GM18520 (cell line): Measurements from ENCODE around the gene FCER2.

Source experiments
- ATAC-seq: cut with Tn5 transposase; IDR thresholded peaks from one replicate; pipeline ENCODE4 v1.9.1; 2021; ENCODE audit not compliant: unreplicated experiment

The FCER2 gene

DNA sequence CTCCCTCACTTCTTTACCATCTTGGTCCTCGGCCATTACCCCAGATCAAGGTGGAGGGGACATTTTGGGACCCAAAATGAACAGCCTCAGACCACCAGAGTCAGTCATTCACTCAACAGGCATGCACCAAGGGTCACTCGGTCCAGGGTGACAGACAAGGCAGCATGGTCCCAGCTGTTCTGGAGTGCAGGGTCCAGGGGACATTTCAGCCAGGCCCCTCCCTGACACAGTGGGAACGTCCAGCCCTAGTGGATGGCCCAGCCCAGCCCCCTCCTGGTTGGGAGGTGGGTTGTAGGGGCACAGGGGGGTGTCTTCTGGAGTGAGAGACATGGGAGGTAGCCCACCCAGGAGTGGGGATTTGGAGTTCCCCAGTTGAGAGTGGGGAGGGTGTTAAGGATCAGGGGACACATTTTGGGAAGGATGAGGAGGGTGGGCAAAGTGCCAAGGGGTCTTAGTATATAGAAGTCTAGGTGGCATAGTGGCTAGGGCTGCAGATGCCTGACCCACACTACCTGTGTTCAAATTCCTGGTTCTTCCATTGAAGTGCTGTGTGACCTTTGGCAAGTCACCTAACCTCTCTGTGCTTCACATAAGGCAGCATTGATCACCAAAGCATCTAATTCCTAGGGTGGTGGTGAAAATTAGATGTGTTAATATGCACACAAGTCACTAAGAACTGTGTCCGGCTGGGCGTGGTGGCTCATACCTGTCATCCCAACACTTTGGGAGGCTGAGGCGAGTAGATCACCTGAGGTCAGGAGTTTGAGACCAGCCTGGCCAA is 2.5 kb upstream of the FCER2 start:
- no peak for ATAC-seq

DNA sequence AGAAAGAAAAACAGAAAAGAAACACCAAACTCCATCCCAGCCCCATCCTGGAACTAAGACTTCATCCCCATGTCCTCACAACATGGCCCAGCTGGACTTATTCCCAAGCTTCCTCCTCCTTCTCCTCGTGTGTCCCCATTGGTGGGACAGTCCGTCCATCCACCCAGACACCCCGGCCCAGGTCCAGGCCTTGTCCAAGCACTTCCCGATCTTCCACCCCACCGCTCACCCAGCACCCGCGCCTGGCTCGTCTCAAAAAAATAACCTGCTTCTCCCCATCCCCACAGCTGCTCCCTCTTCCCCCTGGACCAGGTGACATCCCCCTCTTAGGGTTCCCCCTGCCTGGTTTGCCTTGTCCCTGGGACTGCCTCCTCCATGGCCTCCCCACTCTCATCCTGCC is 1.4 kb upstream of the FCER2 start:
- ATAC-seq = no peak

DNA sequence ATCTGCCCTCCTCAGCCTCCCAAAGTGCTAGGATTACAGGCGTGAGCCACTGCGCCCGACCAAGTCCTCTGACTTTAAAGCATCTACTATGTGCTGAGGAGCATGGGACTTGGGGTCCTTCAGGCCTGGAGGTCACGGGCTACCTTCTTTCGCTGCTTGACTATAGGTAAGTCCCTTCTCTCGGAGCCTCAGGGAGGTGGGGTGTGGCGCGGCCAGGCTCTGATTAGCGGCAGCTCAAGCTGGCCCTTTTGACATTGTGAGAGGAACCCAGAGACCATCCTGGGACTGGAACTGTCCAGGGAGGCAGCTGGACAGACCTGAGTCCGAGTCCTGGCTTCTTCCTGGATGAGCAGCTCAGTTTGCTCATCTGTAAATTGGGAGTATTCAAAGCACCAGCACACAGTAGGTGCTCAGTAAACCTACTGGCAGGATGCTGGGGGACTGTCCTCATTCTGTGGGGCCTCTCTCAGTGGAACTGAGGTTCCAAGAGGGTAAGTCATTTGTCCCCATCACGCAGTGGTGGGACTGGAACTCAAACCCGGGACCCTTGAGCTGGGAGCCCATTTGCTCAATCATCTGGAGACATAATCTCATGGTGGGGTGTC is 780 bp downstream of the FCER2 start:
- ATAC-seq = no peak

DNA sequence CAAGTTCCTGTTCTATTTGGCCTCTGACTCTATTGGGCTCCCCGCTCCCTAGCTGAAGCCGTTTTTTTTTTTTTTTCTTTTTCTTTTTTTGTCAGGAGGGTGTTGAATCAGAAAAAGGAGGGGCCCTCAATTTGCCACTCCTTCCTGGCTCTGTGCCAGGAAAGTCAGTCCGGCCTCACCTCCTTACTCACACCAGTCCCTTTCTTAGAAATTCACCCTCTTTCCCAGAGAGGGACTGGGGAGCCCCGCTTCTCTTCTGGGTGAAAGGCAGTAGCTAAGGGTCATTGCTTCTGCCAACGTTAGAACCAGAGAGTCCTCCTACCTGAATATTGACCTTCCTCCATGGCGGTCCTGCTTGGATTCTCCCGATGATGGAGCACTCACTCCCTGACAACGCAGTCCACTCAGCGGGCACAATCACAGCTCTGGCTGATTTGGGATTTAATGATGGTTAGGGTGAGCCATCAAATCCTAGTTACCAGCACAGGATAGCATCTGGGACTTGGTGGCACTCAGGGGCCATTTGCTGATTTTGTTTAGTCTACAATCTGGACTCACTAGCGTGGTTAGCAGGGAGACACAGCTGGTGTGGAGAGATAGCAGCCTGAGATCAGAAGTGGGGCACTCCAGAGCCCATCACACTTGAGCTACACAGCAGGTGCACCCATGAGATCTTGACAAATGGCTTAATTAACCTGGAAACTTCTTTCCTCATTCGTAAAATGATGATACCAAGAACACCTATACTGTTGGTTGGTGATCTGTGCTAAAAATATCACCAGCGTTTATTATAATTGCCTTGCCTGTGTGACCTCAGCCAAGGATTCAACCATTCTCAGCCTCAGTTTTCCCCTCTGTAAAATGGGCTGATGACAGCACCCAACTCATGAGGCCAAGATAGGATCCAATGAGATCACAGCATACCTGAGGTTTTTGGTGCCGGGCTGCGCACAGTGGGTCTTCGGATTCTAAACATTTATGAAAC is 2.2 kb downstream of the FCER2 start:
- no peak for ATAC-seq

GRCh38 chr19:7699003-7699402 is 2.9 kb downstream of the FCER2 start:
- ATAC-seq = no peak

GRCh38 chr19:7698583-7698982 is 3.3 kb downstream of the FCER2 start:
- ATAC-seq = no peak

DNA sequence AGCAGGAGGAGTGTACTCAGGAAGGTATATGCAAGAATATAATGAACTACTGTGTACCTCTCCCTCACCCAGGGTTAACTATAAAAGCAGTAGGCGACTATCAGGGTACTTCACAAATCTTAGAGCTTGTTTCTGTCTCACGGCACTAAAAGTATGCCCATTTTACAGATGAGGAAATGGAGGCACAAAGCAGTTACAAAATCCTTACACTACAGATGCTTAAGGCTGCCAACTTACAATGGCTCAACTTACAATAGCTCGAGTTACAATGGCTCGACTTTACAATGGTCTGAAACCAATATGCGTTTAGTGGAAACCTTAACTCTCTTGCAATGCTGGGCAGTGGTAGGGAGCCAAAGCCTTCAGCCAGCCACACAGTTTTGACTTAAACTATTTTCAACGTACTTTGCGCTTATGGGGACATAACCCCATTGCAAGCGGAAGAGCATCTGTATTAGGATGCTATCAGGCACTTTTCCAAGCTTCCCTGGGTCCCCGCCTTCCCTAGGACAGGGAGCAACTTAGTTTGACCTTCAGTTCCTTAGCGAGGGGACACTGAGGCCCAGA is 4.1 kb downstream of the FCER2 start:
- no peak for ATAC-seq

DNA sequence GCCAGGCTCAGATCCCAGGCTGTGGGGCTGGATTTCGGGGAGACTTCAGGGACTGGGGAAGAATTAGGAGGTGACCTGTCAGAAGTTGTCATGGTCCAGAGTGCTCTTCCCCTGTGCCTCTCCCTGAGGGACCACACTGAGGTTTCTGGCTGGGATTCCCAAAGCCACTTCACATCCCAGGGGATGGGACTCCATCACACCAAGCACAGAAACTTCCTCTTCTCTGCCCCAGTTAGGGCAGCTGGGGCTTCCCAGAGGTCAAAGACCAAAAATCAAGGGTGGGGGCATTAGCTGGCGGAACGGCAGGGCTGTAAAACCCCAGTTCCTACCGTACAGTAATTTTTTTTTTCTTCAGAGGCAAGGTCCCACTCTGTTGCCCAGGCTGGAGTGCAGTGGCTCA is 7.4 kb downstream of the FCER2 start:
- no peak for ATAC-seq

GRCh38 chr19:7692417-7693088 is 9.4 kb downstream of the FCER2 start:
- no peak for ATAC-seq

DNA sequence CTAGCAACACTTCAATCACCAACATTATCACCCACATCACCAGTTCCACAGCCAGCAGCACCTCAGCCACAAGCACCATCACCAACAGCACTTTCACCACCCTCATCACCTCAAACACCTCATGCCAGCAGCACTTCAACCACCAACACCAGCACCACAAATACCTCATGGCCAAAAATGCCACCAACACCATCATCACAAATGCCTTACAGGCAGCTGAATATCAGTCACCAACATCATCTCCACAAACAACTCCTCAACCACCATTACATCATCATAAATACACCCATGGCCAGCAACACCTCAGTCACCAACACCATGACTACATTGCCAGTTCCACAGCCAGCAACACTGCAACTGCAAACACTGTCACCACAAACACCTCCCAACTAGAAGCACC is 10.4 kb downstream of the FCER2 start:
- ATAC-seq = no peak

GRCh38 chr19:7690779-7691258 is 11.1 kb downstream of the FCER2 start:
- ATAC-seq = peak; percentile 48

DNA sequence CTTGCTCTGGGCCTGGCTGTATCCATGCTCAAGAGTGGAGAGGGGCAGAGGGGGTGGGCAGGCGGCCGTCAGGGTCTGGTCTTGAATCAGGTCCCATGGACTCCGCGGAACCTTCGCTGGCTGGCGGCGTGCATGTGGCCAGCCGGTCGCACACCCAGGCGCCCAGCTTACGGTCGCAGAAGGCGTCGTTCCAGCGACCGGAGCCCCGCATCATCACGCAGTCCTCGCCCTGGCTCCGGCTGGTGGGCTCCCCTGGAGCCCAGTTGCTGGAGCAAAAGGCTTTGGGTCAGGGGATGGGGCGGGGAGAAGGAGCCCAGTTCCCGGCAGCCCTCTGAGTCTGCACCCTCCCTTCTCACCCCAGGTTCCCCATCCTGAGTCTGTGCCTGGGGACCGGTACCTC is 12.8 kb downstream of the FCER2 start:
- ATAC-seq = no peak

GRCh38 chr19:7687177-7687576 is 14.8 kb downstream of the FCER2 start:
- no peak for ATAC-seq

- ATAC-seq = no peak
These were observed 16.1 kb downstream of the FCER2 start for GRCh38 chr19:7685546-7686445.

DNA sequence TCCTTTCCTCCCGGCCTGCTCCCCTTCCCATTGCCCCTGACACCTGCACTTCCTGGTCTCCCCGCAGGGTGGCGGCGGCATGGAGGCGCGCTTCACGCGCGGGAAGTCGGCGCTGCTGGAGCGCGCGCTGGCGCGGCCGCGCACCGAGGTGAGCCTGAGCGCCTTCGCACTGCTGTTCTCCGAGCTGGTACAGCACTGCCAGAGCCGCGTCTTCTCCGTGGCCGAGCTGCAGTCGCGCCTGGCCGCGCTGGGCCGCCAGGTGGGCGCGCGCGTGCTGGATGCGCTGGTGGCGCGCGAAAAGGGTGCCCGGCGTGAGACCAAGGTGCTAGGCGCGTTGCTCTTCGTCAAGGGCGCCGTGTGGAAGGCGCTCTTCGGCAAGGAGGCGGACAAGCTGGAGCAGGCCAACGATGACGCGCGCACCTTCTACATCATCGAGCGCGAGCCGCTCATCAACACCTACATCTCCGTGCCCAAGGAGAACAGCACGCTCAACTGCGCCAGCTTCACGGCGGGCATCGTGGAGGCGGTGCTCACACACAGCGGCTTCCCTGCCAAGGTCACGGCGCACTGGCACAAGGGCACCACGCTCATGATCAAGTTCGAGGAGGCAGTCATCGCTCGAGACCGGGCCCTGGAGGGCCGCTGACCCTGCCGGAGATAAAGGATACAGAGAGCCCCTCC is 19.6 kb downstream of the FCER2 start:
- no peak for ATAC-seq

DNA sequence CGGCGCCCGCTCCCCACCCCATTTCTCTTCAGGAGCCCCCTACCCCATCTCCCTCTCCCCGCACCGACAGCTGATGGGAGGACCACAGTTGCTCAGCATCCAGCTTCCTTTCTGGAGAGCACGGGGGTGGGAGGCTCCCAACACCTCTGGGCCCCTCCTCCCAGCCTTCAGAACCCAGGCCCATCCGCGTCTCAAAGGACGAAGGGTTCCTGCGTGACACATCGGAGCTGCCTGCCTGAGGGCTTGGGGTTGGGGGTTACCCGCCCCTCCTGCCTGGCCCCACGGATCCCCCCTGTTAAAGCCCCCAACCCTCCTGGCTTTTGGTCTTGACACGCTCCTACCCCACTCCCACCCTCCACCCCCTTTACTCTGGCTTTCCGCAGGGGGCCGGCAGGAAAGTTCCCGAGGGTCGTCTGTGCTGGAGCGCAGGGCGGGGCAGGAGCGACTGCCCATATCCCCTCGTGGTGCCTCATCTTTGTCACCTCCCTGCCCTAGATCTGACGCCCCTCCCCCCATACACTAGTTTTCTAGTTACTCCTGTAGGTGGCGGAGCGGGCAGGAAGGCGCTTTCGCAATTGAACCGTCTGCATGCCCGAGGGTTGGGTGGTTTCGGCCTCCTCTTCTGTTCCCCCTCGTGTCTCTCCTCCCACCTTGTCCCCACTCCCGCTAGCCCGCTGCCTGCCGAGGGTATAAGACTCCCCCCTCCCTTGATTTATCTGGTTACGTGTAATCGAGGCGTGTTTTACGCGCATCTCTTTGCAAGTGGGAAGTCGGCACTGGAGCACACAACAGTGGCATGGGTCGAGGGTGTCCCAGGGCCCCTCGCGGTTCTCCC is 20.4 kb downstream of the FCER2 start:
- ATAC-seq = no peak

DNA sequence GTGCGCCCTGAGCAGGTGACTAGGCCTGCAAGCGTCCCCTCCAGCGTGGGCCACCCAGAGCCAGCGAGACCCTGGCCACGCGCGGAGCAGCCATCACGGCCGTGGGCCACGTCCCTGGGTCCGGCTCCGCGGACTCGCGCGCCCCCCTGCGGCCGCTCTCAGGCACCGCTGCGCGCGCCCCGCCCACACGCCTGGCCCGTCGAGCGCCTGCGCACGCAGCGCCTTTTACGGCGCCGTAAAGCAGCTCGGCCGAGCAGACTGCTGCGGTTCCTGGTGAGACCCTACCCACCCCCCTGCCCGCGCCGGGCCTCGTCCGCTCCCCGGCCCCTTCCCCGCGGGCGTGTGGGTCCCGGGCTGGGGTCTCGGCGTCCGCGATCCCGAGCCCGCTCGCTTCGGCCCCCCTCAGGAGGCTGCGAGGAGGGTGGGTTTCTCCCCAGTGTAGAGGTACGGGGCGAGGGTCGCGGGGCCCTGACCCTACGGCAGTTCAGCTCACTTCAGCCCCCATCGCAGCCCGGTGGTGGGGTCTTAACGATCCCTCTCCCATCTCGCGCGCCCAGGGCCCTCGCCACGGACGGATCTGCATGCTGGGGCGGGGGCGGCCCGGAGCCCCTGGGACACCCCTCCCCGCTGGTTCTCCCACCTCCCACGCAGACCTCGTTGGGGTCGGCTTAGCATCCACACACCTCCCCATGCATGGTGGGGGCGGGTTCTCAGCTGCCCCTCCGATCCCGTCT is 21.2 kb downstream of the FCER2 start, which contains the start of gene TRAPPC5:
Gene TRAPPC5, plus strand, starts transcription at position 228 of the 734 bp plus-strand sequence. CDS start 1,421 bp downstream, outside the sequence.
- ATAC-seq = peak; percentile 66
